Stimulated activated CD8-positive, alpha-beta memory T cell treated with anti-CD3 and anti-CD28 coated beads, Interleukin-2, amount 100 ng/mL, for 48 hours (primary cell): ENCODE measurements around the gene KRTAP5-4.

Source experiments
- DNase-seq, 2 donors: peaks; one replicate each; pipeline ENCODE4 v3.0.0-alpha.2; 2020; ENCODE audit warnings: low read depth in 2 of 2

The KRTAP5-4 gene

DNA sequence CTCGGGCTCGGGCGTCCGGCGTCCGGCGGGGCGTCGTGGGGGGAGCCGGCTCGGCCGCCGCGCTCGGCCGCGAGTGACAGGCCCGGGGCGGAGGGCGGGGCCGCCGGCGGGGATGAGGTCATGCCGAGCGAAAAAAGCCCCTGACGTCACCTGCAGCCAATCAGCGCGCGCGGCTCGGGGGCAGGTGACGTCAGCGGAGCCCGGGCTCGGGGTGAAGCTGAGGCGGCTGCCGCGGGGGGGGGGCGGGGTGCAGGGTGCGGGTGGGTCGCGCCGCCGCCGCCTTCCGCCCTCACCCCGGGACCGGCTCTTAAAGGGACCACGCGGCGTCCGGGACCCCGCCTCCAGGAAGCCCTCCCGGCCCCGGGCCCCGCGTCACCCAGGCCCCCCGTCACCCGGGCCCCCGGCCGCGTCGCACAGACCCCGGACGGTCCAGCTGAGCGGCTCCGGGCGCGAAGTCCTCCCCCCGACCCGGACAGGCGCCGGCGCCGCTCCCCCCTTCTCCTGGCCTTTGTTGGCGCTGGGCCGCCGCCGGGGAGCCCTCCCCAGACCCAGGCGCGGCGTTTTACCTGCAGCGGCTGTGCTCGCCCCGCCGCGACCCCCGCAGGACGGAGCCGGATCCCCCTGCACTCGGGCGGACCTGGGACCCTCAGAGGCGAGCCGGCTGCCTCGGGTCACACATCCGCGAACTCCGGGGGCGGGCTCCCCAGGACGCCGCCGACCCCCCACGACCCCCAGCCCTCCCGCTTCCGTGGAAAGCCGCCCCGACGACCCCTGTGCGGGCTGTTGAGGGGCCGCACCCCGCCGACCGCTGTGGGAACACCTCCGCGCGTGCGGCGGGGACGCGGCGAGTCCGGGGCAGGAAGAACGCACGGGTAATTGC is 49.5 kb downstream of the KRTAP5-4 start, which contains the start of gene DUSP8:
TSS of gene DUSP8 (minus strand) at position 75 of the 880 bp plus-strand sequence. CDS start 6,445 bp downstream, outside the sequence.
- DNase-seq = peak; percentile 84 to 87

DNA sequence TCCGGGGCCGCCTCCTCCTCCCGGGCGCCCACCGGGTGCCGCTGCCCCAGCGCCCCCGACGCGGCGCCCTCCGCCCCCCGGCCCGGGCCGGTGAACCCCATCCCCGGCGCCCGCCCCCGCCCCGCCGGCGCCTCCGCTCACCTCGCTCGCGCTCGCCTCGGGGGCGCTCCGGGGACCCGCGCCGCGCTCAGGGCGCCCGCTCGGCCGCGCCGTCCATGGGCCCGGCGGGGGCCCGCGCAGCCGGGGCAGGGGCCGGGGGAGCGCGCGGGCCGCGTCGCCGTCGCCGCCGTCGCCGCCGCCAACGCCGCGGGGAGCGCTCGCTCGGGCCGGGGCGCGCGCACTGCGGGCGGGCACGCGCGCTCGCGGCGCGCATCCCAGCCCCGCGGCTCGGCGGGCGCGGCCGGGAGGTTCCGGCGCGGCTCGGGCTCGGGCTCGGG is 50.2 kb downstream of the KRTAP5-4 start:
- no peak for DNase-seq
